Glomerular endothelial cell (primary cell): ENCODE results near the gene RALGAPA1. TPM values are rescaled to one million over a fixed set of nuclear protein-coding genes. Genes with fewer than 3 reads are reported as not detected.

Experiments
- DNase-seq: peaks from one replicate; pipeline ENCODE4 v3.0.0-alpha.2; 2011; ENCODE audit warnings: low read depth, low spot score; ENCODE audit errors: extremely low read depth
- total RNA-seq: library from RNA; depleted of rRNA; stranded (reverse); fragments of >200 nt; gene quantifications from 2 replicates; pipeline ENCODE4 v1.2.3, GENCODE V29; 2015

RALGAPA1 gene
- total RNA-seq, 1 donor from 2014 or later, result 22.2 TPM

DNA sequence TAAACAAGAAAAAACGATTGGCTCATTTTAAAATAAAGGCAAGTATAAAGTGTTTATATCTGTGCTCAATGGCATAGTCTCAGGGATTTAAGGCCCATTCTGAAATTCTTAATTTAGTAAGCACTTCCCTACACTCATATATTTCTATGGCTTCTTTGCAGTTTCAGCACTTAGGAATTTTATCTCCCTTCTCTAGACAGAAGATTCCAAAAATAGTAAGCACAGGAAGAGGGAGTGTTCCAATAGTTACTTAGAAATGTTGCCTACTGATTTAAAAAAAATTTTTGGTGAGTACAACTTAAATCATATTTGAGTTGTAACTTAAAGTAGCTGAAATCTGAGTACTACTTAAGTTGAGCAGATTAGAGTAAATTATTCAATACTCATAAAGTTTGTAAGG lies 255.3 kb downstream of the RALGAPA1 start:
- no peak for DNase-seq

GRCh38 chr14:35551081-35551480 lies 258.0 kb downstream of the RALGAPA1 start:
- no peak for DNase-seq

DNA sequence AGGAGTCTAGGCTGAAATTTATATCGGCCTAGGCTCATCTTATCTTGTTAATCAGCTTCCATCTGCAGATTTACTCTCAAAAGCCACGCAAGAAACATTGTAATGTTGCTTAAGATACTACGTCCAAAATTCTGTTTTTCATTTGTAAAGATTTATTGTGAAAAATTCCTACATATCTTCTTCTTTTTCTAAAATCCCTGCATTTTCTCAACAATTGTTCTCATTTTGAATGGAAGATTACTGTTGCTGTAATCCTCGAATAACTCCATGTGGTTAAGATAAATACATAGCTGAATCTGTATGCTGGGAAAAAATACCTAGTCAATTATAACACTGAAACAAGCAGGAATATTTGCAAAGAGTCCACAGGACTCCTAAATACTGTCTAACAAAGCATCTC lies 259.5 kb downstream of the RALGAPA1 start:
- no peak for DNase-seq

- no peak for DNase-seq
Measured at GRCh38 chr14:35543006-35543405, 266.1 kb downstream of the RALGAPA1 start.

GRCh38 chr14:35539969-35540368 lies 269.1 kb downstream of the RALGAPA1 start:
- no peak for DNase-seq

DNA sequence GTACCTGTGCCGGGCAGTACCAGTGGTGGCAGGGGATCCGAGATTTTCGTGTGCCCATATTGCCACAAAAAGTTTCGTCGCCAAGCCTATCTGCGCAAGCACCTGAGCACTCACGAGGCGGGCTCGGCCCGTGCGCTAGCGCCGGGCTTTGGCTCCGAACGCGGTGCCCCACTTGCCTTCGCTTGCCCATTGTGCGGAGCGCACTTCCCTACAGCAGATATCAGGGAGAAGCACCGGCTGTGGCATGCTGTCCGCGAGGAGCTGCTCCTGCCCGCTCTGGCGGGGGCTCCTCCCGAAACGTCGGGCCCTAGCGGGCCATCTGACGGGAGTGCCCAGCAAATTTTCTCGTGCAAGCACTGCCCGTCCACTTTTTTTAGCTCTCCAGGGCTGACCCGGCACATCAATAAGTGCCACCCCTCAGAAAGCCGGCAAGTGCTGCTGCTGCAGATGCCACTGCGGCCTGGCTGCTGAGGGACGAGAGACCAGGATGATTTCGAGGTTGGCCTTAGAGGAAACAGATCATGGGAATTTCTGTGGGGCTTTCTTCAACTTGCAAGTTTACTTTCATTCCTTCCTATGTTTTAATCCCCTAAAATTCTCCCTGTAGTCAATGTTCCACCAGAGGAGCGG lies 273.5 kb downstream of the RALGAPA1 start:
- no peak for DNase-seq

GRCh38 chr14:35534873-35535482 lies 274.1 kb downstream of the RALGAPA1 start:
- no peak for DNase-seq

GRCh38 chr14:35534208-35534872 lies 274.8 kb downstream of the RALGAPA1 start:
- no peak for DNase-seq

GRCh38 chr14:35533357-35534207 lies 275.5 kb downstream of the RALGAPA1 start, which contains the start of gene INSM2:
Gene INSM2, plus strand, starts transcription at chr14:35534164. Its CDS starts 89 bp downstream, at chr14:35534253.
- no peak for DNase-seq

DNA sequence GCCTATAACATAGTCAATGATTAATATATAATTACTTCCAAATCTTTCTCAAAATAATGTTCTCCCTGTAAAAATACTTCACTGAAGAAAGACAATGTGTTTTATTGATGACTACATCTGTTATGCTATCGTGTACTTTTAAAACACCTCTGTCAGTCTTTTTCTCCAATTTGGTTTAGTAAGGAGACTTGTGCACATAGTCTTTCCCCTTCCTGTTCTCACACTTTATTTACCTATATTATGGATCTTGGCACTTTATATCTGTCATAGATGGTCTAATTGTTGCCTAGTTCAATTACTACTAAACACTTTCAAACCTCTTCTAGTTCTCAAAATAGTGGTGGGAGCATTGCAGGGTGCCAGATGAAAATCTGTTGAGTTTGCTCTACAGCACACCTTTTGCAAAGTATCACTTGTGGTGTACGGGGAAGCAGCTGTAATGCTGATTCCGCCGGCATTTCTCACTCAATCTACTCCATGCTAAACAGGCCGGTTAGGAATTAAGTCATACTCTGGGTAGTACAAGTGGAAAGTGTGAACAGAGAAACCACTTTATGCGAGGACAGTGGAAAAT lies 276.2 kb downstream of the RALGAPA1 start:
- no peak for DNase-seq

DNA sequence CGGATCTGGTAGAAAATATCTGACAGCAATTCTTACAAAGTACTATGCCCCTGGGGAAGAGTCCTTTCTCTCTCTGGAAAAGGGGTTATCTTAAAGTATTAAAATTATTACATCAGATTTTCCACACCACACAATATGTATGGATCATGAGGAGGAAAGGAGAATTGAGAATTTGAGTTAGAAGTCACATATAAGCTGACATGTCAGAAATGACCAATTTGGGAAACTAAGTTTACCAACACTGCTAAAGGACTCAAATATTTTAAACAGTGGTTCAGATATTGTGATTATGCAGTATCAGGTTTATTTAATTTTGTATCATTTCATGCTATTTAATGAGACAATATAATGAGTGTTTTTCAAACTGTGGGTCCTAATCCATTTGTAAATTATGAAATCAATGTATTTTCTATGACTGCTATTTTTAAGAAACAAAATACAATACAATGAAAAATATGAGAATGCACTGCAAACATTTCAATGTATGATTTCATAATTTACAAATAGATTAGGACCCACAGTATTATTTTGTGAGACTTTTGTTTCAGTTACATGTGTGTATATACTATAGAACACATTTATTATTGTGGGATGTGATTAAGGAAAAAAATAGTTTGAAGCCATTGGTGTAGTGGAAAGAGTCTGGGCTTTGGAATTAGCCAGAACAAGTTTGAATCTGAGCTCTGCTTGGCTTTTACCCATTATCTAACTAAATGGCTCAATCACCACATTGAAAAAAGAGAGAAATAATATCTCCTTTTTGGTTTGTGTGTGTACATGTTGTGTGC lies 276.9 kb downstream of the RALGAPA1 start:
- DNase-seq, result no peak

- no peak for DNase-seq
Measured at GRCh38 chr14:35526962-35527361, 282.1 kb downstream of the RALGAPA1 start.

- DNase-seq, result no peak
Measured at GRCh38 chr14:35525695-35526094, 283.4 kb downstream of the RALGAPA1 start.

GRCh38 chr14:35519986-35520385 lies 289.1 kb downstream of the RALGAPA1 start:
- DNase-seq, result no peak

GRCh38 chr14:35515916-35516315 lies 293.2 kb downstream of the RALGAPA1 start:
- DNase-seq, result no peak

- no peak for DNase-seq
Measured at GRCh38 chr14:35512765-35513164, 296.3 kb downstream of the RALGAPA1 start.

DNA sequence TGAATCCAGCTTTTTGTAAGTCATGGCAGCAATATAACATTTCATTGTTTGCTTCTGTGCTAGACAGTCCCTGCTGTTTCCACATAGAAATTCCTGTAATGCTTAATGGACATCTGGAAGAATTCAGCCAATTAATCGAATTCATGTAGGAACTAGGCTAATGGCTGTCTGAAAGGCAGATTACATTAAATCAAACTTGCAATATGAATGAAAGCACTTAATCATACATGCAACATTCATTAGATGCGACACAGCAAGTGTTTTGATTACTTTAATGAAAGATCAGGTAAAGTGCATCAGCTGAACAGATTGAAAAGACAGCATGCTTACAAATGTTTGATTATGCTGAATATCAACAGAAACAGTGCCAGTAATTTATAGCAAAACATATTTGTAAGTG lies 299.2 kb downstream of the RALGAPA1 start:
- DNase-seq, result no peak

- DNase-seq, result peak; percentile 23
Measured at GRCh38 chr14:35506927-35507326, 302.2 kb downstream of the RALGAPA1 start.

DNA sequence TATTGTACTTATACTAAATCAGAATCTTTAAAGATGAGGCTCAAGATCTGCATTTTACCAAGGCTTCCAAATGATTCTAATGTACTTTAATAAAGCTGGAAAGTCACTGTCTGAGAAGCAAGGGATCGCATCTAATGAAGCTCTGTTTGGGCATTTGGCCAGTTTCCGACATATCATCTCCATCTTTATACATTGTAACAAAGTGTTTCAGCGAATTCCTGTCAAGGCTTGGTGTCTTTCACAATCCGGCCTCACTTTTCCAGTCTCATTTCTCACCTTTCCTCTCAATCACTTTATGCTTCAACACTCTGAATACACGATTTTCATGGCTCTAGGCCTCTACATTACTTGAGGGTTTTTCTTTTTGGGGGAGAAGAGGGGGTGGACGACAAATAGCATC lies 302.6 kb downstream of the RALGAPA1 start:
- no peak for DNase-seq

GRCh38 chr14:35504260-35504659 lies 304.8 kb downstream of the RALGAPA1 start:
- no peak for DNase-seq
